ENCODE measurements around the gene L1CAM.

L1CAM gene

DNA sequence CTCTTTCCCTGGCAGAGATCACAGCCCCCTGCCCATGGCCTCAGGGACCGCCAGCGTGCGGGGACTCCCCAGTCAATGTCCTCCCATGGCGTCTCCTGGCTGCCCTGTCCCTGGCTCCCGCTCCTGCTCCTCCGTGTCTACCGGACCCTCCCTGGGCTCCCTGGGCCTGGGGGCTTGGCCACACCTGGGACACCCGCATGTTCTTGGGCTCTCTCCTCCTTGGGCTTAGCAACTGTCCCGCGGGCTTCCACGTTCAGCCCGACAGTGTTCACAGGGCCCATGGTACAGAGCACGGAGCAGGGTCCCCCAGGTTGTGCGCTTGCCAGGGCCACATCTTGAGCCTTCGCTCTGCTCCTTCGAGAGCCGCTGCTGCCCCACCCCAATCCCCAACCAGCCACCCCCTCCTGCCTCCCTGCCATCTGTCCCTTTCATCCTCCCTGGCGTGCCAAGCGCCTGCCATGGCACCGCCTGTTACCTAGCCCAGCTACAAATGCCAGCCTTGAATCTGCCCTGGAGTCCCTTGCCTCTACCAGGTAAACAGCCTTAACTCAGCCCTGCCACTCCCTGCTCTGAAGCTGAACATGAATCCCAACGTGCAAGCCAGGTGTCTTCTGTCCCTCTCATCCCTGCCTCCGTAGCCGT lies 22.4 kb upstream of the L1CAM start:
- no peak overlapping the region for H3K4me3 ChIP-seq (replicated peaks; ENCODE audit: low read depth, low read length)
- TF ChIP-seq, protein P1, sequence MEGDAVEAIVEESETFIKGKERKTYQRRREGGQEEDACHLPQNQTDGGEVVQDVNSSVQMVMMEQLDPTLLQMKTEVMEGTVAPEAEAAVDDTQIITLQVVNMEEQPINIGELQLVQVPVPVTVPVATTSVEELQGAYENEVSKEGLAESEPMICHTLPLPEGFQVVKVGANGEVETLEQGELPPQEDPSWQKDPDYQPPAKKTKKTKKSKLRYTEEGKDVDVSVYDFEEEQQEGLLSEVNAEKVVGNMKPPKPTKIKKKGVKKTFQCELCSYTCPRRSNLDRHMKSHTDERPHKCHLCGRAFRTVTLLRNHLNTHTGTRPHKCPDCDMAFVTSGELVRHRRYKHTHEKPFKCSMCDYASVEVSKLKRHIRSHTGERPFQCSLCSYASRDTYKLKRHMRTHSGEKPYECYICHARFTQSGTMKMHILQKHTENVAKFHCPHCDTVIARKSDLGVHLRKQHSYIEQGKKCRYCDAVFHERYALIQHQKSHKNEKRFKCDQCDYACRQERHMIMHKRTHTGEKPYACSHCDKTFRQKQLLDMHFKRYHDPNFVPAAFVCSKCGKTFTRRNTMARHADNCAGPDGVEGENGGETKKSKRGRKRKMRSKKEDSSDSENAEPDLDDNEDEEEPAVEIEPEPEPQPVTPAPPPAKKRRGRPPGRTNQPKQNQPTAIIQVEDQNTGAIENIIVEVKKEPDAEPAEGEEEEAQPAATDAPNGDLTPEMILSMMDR (IDR thresholded peaks at IDR 0.05; ENCODE audit: low read length, missing control alignments) = no peak
- DNase-seq (ENCODE audit: low read depth) = no peak

DNA sequence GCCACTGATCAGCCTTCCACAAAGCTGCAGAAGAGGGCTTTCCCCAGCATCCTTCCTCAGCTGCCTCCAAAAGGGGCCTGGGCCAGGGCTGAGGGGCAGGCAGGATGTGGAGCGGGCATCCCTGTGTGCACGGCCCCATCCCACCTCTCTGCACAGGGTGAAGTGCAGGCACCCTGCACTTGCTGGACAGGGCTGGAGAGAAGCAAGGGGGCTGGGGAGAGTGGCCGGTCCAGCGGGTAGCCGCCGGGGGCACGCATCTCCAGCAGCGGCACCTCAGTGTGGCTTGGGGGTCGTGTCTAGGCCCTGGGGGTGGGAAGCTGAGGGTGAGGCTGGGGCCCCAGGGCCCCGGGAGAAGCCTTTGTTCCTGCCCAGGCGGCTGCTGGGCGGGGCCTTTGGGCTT lies 21.5 kb upstream of the L1CAM start:
- DNase-seq (ENCODE audit: low read depth) = no peak
- H3K4me3 ChIP-seq (replicated peaks; ENCODE audit: low read depth, low read length) = no peak overlapping the region
- TF ChIP-seq, protein P1 (IDR thresholded peaks at IDR 0.05; ENCODE audit: low read length, missing control alignments) = no peak

DNA sequence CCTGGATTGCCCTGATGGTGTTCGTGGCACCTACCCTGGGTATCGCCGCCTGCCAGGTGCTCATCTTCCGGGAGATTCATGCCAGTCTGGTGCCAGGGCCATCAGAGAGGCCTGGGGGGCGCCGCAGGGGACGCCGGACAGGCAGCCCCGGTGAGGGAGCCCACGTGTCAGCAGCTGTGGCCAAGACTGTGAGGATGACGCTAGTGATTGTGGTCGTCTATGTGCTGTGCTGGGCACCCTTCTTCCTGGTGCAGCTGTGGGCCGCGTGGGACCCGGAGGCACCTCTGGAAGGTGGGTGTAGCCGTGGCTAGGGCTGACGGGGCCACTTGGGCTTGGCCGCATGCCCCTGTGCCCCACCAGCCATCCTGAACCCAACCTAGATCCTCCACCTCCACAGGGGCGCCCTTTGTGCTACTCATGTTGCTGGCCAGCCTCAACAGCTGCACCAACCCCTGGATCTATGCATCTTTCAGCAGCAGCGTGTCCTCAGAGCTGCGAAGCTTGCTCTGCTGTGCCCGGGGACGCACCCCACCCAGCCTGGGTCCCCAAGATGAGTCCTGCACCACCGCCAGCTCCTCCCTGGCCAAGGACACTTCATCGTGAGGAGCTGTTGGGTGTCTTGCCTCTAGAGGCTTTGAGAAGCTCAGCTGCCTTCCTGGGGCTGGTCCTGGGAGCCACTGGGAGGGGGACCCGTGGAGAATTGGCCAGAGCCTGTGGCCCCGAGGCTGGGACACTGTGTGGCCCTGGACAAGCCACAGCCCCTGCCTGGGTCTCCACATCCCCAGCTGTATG lies 20.3 kb upstream of the L1CAM start:
- TF ChIP-seq, protein P1 (IDR thresholded peaks at IDR 0.05; ENCODE audit: low read length, missing control alignments) = no peak
- H3K4me3 ChIP-seq (replicated peaks; ENCODE audit: low read depth, low read length) = no peak overlapping the region
- no peak for DNase-seq (ENCODE audit: low read depth)

DNA sequence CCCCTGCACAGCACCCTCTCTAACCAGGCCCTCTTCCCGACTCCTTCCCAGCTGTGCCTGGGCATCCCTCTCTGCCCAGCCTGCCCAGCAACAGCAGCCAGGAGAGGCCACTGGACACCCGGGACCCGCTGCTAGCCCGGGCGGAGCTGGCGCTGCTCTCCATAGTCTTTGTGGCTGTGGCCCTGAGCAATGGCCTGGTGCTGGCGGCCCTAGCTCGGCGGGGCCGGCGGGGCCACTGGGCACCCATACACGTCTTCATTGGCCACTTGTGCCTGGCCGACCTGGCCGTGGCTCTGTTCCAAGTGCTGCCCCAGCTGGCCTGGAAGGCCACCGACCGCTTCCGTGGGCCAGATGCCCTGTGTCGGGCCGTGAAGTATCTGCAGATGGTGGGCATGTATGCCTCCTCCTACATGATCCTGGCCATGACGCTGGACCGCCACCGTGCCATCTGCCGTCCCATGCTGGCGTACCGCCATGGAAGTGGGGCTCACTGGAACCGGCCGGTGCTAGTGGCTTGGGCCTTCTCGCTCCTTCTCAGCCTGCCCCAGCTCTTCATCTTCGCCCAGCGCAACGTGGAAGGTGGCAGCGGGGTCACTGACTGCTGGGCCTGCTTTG lies 19.6 kb upstream of the L1CAM start:
- DNase-seq (ENCODE audit: low read depth) = no peak

DNA sequence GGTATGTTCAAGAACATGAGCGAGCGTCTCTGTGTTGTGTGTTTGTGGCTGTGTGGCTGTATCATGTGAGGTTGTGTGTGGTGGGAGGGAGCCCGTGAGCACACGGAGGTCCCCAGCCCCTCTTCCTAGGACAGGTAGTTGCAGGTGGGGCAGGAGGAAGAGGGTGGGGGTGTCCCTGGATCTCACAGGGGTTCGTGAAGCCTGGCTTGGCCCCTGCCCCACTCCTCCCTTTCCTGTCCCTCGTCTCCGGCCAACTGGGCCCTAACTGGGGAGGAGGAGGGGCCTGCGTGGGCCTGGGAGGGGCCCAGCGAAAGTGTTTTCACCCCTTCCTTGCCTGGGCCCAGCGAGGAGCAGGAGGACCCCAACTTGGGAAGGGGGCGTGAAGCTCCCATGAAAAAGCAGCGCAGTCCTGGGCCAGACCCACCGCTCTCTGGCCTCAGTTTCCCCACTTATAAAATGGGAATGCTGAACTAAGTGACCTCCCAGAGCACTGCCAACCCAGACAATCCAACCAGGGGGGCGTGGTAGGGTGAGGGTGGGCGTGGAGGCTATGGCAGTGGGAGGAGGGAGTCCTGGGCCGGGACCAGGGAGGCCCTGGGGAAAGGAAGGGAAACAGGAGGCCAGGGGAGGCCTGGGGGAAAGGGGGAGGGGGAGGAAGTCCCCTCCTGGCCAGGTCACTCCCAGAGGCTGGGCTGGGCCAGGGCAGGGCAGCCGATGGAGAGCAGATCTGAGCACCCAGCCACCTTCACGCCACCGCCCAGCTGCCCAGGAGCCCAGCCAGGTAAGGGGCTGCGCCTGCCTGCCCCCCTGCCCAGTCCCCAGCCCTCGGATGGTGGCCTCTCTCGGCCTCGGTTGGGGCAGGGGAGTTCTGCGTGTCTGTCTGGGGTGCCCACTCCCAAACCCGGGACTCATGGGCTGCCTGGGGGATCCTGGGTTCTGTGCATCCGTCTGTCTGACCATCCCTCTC lies 18.3 kb upstream of the L1CAM start, which contains the start of gene AVPR2:
TSS of gene AVPR2 (plus strand) at position 683 of the 967 bp plus-strand sequence. CDS start 473 bp downstream, outside the sequence.
- no peak within 1 kb of the TSS for H3K4me3 ChIP-seq (replicated peaks; ENCODE audit: low read depth, low read length)
- DNase-seq (ENCODE audit: low read depth) = no peak
- TF ChIP-seq, protein P1 (IDR thresholded peaks at IDR 0.05; ENCODE audit: low read length, missing control alignments) = no peak

More for the DNA sequence above, 19.6 kb upstream of the L1CAM start:
- TF ChIP-seq, protein P1 (IDR thresholded peaks at IDR 0.05; ENCODE audit: low read length, missing control alignments) = no peak
- no peak overlapping the region for H3K4me3 ChIP-seq (replicated peaks; ENCODE audit: low read depth, low read length)

DNA sequence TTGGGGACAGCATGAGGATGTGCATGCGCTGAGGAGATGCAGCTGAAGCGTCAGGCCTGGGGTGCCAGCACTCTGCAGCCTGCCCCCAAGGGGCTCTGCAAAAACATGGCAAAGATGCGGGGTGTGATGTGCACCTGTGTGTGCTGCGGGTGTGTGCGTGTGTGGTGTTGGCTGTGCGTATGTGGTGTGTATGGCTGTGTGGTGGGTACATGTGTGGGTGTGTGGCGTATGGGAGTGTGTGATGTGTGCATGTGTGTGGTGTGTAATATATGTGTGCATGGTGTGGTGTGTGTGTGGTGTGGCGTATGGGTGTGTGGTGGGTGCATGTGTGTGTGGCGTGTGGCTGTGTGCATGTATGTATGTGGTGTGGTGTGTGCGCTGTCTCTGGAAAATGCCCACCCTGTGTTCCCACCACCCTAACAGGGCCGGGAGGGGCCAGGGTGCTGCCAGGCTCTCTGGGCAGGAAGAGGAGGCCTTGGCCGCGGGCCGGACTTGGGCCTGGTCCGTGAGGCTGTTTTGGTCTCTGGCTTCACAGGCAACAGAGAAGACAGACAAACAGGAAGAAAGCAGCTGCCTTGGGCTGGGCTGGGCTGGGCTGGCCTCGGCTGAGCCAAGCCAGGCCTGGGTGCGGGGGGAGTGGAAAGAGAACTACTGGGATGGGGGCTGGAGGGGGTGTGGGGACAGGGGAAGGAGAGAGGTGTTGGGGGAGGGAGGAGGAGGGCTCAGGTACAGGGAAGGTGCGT lies 17.4 kb upstream of the L1CAM start:
- H3K4me3 ChIP-seq (replicated peaks; ENCODE audit: low read depth, low read length) = no peak overlapping the region
- TF ChIP-seq, protein P1 (IDR thresholded peaks at IDR 0.05; ENCODE audit: low read length, missing control alignments) = no peak
- no peak for DNase-seq (ENCODE audit: low read depth)
